CD4-positive, alpha-beta T cell treated with Interleukin-1 beta for 1 hour (primary cell): Measurements from ENCODE around the gene MKRN2OS.

Experiments used
- DNase-seq, 2 donors: peaks; one replicate each; pipeline ENCODE4 v3.0.0-alpha.2; 2020 to 2022

MKRN2OS gene

DNA sequence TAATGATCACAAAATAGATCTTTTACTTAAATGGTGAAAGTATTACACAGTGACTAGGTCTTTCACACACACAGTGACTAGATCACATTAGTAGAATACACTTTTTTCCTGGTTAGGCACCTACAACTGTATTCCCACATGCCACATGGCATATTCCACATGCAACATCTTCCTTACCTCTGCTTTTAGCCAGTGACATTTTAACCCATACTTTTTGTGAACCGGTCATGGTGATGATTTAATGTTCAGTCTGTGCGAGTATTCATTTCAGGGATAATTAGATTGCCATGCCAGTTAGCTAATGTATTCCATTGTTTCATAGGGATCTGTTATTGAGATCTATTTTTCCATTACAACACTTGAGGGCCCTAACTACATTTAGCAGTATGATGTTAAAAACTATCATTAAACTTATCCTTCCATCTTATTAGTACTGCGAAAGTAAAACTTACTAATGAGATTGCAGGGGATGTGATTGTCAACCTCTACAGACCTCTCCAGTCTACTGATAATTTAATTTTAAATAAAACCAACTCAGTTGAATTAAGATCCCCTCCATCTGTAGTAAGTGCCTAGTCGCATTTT, 32.7 kb downstream of the MKRN2OS start:
- DNase-seq: no peak

DNA sequence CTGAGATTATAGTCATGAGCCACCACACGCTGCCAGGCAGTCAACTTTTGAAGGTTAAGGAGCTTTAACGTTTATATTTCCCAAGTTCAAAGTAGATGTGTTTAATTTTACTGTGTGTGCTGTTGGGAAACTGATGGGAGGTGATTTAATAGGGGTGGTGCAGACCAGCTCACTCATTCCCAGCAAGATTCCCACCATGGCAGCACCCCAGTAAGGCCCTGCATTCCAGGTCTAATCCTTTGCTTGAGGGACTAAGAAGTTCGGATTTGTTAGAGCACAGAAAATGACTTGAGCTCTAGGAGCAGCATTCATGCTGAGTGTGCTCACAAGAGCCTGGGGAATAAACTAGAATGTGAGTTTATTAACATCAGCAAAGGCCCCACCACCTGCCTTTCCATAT, 35.8 kb downstream of the MKRN2OS start:
- no peak for DNase-seq

- DNase-seq: no peak
Measured at GRCh38 chr3:12508291-12508700, 37.0 kb downstream of the MKRN2OS start.

DNA sequence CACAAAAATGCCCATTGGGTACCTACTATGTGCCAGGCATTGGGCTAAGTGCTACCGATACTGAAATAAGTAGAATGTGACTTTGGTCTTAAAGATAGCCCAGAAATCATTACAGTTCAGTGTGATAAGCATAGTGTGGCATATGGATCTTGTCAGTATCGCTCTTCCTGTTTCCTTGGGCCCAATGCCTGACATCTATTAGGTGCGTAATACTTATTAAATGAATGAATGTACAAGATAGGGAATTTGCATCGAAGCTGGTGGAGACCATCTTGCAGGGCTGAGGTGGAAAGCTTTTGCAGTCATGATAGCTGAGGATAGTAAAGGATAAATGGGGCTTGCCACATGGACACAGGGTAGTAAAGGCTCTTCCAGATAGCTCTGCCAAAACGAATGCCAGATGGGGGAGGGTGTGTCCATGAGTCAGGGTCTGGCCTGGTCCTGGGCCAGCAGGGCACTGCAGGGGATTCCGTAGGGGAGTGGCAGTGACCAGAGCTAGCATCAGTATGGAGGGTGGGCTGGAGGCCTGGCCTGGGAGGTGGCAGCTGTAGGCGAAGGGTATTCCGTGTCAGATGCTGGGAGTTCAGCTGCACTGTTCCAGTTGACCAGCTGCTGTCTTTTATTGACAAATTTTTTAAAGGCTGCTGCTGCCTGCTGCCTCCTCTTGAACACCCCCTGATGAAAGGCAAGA, 37.6 kb downstream of the MKRN2OS start:
- no peak for DNase-seq

DNA sequence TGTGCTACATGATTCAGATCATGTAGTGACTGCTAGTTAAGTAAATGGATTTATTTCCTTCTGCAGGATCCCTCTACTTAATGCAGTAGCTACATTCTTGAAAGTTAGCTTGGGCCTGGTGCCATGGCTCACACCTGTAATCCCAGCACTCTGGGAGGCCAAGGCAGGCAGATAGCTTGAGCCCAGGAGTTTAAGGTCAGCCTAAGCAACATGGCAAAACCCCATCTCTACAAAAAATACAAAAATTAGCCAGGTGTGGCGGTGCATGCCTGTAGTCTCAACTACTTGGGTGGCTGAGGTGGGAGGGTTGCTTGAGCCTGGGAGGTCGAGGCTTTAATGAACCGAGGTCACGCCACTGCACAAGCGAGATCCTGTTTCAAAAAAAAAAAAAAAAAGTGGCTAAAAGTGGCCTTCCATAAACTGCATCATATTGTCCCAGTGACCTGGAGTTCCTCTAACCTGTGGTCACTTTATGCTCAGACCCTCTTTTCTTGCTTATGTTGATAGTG, 39.0 kb downstream of the MKRN2OS start:
- DNase-seq: no peak

GRCh38 chr3:12503126-12503957, 42.0 kb downstream of the MKRN2OS start:
- peak in 1 of 2 donors; percentile 11 for DNase-seq

- DNase-seq: no peak
Measured at GRCh38 chr3:12501360-12502020, 43.8 kb downstream of the MKRN2OS start.

DNA sequence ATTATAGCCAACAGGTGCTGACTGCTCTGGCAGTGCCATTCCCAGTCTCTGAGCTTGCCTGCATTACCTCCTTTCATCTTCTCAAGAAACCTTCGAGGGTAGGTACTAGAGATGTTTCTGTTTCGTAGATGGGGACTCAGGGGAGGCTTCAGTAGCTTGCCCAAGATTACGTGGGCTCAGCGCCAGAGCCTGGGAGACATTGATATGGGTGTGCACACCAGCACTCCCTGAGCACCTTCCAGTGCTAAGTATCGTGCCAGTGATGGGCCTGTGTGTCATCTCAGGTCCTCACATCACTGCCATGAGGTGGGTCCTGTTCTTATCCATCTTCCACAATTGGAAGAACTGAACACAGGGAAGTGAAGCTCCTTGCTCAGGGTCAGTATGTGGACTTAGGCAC, 45.8 kb downstream of the MKRN2OS start:
- DNase-seq: no peak

DNA sequence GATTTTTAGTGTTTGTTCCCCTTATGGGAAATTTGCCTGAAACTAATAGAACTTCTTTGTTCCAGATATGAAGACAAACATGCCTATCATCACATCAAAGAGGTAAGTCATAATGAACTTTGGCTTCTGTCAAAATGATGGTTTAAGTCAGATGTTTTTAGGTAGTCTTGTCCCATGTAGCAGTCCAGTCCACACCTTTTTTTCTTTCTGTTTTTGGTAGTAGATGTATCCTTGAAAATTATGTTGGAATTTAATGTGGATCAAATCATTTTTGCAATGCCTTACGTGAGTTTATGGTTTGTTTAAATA, 48.9 kb downstream of the MKRN2OS start:
- no peak for DNase-seq

DNA sequence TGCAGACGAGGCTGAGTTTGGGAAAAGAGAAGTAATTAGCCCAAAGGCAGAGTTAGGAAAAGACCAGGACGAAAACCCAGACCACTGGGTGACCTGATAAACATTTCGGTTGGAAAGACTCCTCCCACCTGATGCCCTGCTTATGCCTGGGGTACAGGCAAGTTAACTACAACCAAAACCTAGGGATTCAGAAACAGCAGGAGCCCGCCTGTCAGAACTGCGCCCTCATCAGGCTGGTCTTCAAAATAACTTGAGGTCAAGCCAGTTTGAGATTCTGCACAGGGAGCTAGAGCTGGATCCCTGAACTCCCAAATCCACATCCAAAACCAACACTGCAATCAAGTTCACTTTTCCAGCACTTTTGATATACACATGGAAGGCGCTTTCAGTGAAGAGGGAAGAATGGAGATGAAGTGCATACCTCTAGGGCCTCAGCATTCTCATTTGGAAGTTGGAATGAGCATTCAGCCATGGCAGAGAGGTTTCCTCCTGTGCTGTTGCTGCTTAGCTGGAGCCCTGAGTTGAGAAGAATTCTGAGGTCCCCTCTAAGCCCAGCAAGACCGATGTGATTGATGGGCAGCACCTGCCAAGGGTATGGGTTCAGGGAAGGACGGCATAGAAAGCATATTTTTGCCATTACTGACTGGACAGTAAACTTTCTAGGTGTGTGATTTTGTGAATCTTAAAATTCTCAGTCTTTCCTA, 49.4 kb downstream of the MKRN2OS start:
- DNase-seq: no peak

- DNase-seq: no peak
Measured at GRCh38 chr3:12490547-12490946, 54.8 kb downstream of the MKRN2OS start.

DNA sequence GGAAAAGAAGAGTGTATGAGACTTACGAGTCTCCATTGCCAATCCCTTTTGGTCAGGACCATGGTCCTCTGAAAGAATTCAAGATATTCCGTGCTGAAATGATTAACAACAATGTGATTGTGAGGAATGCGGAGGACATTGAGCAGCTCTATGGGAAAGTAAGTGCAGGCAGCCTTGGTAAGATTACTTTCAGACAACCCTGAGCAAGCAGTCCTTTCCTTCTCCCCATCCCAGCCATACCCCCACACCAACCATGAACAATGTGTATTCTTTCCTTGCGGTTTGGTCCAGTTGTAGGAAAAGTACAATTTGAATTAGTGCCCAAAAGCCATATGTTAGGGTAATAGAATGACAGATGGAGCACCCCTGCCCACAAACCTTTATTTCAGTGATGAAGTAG, 55.5 kb downstream of the MKRN2OS start:
- no peak for DNase-seq
